Pancreas (tissue), 10 donors: ENCODE measurements around the gene FAM89A. TPM values are rescaled to one million over a fixed set of nuclear protein-coding genes. Genes with fewer than 3 reads are reported as not detected.

Experiments
- ATAC-seq, 4 donors: fragments of 200-7000 bp; cut with Tn5 transposase; one replicate each; pipeline versions ENCODE4 v1.8.0 to v1.9.1; 2020; ENCODE audit warnings: mild to moderate bottlenecking in 4 of 4, moderate library complexity in 4 of 4
- DNase-seq, 6 donors: peaks; one replicate each; pipeline ENCODE4 v3.0.0-alpha.2; 2020
- FAIRE-seq: peaks from 2 replicates; lab custom pipeline; 2012; peaks lifted over from hg19 to GRCh38; lab: Jason Lieb, UNC
- H3K27ac ChIP-seq, 4 donors: fragments of 200-600 bp; sonication (generic); 1 replicate in 3 of 4; 2 replicates in 1 of 4; pipeline versions ENCODE4 v1.5.0 to v1.8.0; 2020
- H3K27me3 ChIP-seq, 4 donors: fragments of 200-600 bp; one replicate each; pipeline ENCODE4 v1.8.0; 2021
- H3K36me3 ChIP-seq, 3 donors: fragments of 200-600 bp; sonication (generic) in 1 of 3; one replicate each; pipeline versions ENCODE4 v1.5.0 to v1.8.0; 2020 to 2021
- H3K4me1 ChIP-seq, 3 donors: fragments of 200-600 bp; one replicate each; pipeline ENCODE4 v1.8.0; 2021
- H3K4me3 ChIP-seq, 4 donors: fragments of 200-600 bp; sonication (generic) in 2 of 4; one replicate each; pipeline versions ENCODE4 v1.5.0 to v1.8.0; 2020 to 2021
- H3K9me3 ChIP-seq, 4 donors: fragments of 200-600 bp; one replicate each; pipeline ENCODE4 v1.8.0; 2021
- WGBS, 2 donors: extraction: QIAGEN DNeasy Blood & Tissue Kit; methylation state at CpG; one replicate each; pipeline ENCODE4 v1.1.7; 2013; 5-methylcytosine and 5-hydroxymethylcytosine counted together
- intact Hi-C, 3 donors: fragments of 100-400 bp; cut with DNase I; formaldehyde crosslinking; loops; one replicate each; pipeline versions ENCODE4 v1.11.1 to v1.14.2; 2022
- polyA plus RNA-seq, 2 donors: library from polyadenylated mRNA; stranded (reverse); fragments of 200-250 nt; gene quantifications; one replicate each; pipeline ENCODE4 v1.2.3, GENCODE V29; 2013
- total RNA-seq, 6 donors: library from RNA; stranded (reverse); fragmentation: NEBNext Ultra II Directional in 4 of 6; extraction: Animal tissue kit (Norgen Biotek cat#: 25700) in 4 of 6; gene quantifications; one replicate each; pipeline versions ENCODE4 v1.2.1 to v1.2.4, GENCODE V29; 2021 to 2023
- TF ChIP-seq, protein P1 (sequence below), 4 donors: fragments of 200-600 bp; sonication (generic) in 3 of 4; IDR thresholded peaks; one replicate each; pipeline versions ENCODE4 v1.5.0 to v1.8.0; 2021; ENCODE audit warnings: antibody characterized with exemption in 4 of 4
- donor health status: healthy with polysubstance abuse.
- donor health status: DM: no; HTN: no; CAD: no; lungs with moderate emphysema.
- donor health status: DM: no; HTN: no; CAD: no.
- donor health status: control.
- donor health status: control.
- donor health status: Bipolar disorder and iron deficiency.
- donor health status: DM: yes; HTN: yes; CAD: no.
- donor health status: DM: no; HTN: no; CAD: no.
- donor health status: DM: no; HTN: no; CAD: no.
- donor health status: DM: yes; HTN: yes; CAD: no.

The FAM89A gene
- total and polyA plus RNA-seq, 8 donors: 3.5 to 10.2 (median 7.4) TPM

DNA sequence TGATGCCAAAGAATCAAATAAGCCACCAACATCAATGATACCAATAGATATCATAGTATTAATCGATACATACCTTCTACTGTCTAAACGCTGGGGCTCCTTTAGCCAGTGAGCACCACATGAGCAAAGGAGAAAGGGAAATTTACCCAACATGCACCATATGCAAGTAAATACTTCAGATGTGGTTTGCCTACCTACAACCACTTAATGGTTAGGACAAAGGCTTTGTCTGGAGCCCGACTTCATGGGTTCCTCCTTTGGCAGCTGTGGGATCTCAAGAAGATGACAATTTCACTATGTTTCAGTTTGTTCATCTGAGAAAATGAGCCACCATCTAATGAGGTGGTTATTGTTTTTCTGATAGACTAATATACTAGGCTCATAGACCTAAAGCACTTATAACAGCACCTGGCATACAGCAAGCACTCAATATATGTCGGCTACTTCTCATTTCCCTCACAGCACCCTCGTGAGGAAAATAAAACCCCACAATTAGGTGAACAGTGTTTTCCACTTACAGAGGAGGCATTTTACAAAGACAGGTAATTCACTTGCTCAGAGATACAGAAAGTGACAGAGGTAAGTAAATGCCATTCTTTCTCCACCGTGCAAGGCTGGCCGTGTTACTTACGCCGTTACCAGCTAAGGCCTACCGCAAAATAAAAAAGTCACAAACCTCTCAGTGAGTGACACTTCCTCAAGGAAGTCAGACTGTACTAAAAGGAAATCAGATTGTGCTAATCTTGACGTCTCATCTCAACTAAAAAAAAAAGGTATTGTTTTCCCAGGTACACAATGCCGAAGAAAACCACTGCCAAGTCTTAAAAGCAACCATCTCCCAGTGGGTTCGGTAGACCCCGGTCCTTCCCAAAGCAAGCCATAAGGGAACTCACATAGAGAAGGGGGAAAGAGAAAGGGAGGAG is 63.0 kb downstream of the FAM89A start:
- H3K9me3 ChIP-seq: no peaks in the 10 kb centered on the region
- H3K27ac ChIP-seq: peak overlapping the region in 3 of 4 donors; percentile 2 to 26 (median 5)
- DNase-seq (no peak), ATAC-seq (no peak), FAIRE-seq (no peak)
- WGBS, 2 donors: 48 to 49% methylated on average over 14 of the region's 14 CpGs
- H3K4me1 ChIP-seq: peaks cover 0 to 28% (median 14%) of the 10 kb centered on the region in 3 donors
- H3K36me3 ChIP-seq: no peaks in the 10 kb centered on the region
- H3K27me3 ChIP-seq: no peaks in the 10 kb centered on the region
- H3K4me3 ChIP-seq: peak overlapping the region in 3 of 4 donors; percentile 50 to 83 (median 63)
- intact Hi-C loops: no loop called here
- TF ChIP-seq, protein P1, sequence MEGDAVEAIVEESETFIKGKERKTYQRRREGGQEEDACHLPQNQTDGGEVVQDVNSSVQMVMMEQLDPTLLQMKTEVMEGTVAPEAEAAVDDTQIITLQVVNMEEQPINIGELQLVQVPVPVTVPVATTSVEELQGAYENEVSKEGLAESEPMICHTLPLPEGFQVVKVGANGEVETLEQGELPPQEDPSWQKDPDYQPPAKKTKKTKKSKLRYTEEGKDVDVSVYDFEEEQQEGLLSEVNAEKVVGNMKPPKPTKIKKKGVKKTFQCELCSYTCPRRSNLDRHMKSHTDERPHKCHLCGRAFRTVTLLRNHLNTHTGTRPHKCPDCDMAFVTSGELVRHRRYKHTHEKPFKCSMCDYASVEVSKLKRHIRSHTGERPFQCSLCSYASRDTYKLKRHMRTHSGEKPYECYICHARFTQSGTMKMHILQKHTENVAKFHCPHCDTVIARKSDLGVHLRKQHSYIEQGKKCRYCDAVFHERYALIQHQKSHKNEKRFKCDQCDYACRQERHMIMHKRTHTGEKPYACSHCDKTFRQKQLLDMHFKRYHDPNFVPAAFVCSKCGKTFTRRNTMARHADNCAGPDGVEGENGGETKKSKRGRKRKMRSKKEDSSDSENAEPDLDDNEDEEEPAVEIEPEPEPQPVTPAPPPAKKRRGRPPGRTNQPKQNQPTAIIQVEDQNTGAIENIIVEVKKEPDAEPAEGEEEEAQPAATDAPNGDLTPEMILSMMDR (IDR thresholded peaks at IDR 0.05): no peak

GRCh38 chr1:230976360-230976759 is 63.7 kb downstream of the FAM89A start:
- peaks cover 0 to 32% (median 14%) of the 10 kb centered on the region in 3 donors for H3K4me1 ChIP-seq
- FAIRE-seq (no peak), ATAC-seq (no peak), DNase-seq (no peak)
- no peak overlapping the region for H3K4me3 ChIP-seq
- H3K27ac ChIP-seq: no peak overlapping the region
- intact Hi-C loops: no loop called here
- no peaks in the 10 kb centered on the region for H3K9me3 ChIP-seq
- H3K27me3 ChIP-seq: no peaks in the 10 kb centered on the region
- TF ChIP-seq, protein P1 (IDR thresholded peaks at IDR 0.05): no peak
- 86 to 92% methylated on average over 4 of the region's 4 CpGs for WGBS, 2 donors
- H3K36me3 ChIP-seq: no peaks in the 10 kb centered on the region

DNA sequence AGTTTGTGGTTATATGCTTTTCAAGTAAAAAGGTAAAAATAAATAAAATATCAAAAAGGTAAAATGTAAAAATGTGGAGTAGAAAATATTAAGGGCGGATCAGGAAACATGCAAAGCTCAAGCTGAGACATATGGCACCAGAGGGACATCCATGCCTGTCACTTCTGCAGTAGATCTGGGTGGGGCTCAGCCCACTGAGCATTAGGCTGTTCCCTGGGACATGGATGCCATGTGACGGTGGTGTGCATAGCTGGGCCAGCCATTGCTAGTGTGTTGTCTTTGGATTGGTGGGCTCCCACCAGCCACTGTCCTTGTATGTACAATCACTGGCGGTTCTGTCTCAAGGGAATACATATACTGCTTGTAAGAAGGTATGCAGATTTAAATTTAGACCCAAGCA is 64.4 kb downstream of the FAM89A start:
- H3K4me3 ChIP-seq: no peak overlapping the region
- DNase-seq (no peak), ATAC-seq (no peak), FAIRE-seq (no peak)
- peaks cover 0 to 32% (median 14%) of the 10 kb centered on the region in 3 donors for H3K4me1 ChIP-seq
- H3K27me3 ChIP-seq: no peaks in the 10 kb centered on the region
- 84 to 85% methylated on average over 3 of the region's 3 CpGs for WGBS, 2 donors
- H3K27ac ChIP-seq: no peak overlapping the region
- H3K36me3 ChIP-seq: no peaks in the 10 kb centered on the region
- no peaks in the 10 kb centered on the region for H3K9me3 ChIP-seq
- TF ChIP-seq, protein P1 (IDR thresholded peaks at IDR 0.05): no peak
- intact Hi-C loops: no loop called here

GRCh38 chr1:230972855-230973271 is 67.2 kb downstream of the FAM89A start:
- H3K27me3 ChIP-seq: no peaks in the 10 kb centered on the region
- H3K4me1 ChIP-seq: peaks cover 0 to 28% (median 14%) of the 10 kb centered on the region in 3 donors
- DNase-seq (no peak), FAIRE-seq (no peak), ATAC-seq (peak in 2 of 4 donors; percentile 38 to 49)
- intact Hi-C loops: no loop called here
- TF ChIP-seq, protein P1 (IDR thresholded peaks at IDR 0.05): no peak
- peak overlapping the region in 1 of 4 donors; percentile 28 for H3K27ac ChIP-seq
- 54 to 55% methylated on average over 1 of the region's 1 CpG for WGBS, 2 donors
- H3K9me3 ChIP-seq: no peaks in the 10 kb centered on the region
- no peak overlapping the region for H3K4me3 ChIP-seq
- H3K36me3 ChIP-seq: no peaks in the 10 kb centered on the region

GRCh38 chr1:230971771-230972170 is 68.3 kb downstream of the FAM89A start:
- Histone ChIP-seq H3K4me3 (no peak overlapping the region), H3K27me3 (no peaks in the 10 kb centered on the region), H3K9me3 (no peaks in the 10 kb centered on the region), H3K36me3 (no peaks in the 10 kb centered on the region), H3K4me1 (peaks cover 0 to 22% (median 7%) of the 10 kb centered on the region in 3 donors), H3K27ac (no peak overlapping the region)
- intact Hi-C loops: no loop called here
- DNase-seq: no peak
- TF ChIP-seq, protein P1 (IDR thresholded peaks at IDR 0.05): no peak
- no peak for ATAC-seq
- FAIRE-seq: no peak
